Dedifferentiated amniotic fluid mesenchymal stem cell (primary cell): Measurements from ENCODE around the gene HPDL.
"Not testable (repeated sequence)": the region's sequence is repeated elsewhere in the genome, so short reads cannot be mapped to it uniquely, and the experiment has no call there.

Experiments used
- DNase-seq: peaks from one replicate; pipeline ENCODE4 v3.0.0-alpha.2; 2016; ENCODE audit errors: extremely low spot score

HPDL gene

GRCh38 chr1:45326627-45327623, at the start of gene HPDL:
TSS of gene HPDL (plus strand) at chr1:45326895. CDS start at chr1:45327149, 254 bp downstream.
- no peak for DNase-seq

GRCh38 chr1:45282351-45282750, 44.3 kb upstream of the HPDL start:
- no peak for DNase-seq

GRCh38 chr1:45284858-45285257, 41.8 kb upstream of the HPDL start:
- DNase-seq: not testable (repeated sequence)

- not testable (repeated sequence) for DNase-seq
Measured at GRCh38 chr1:45286521-45286920, 40.2 kb upstream of the HPDL start.

GRCh38 chr1:45291002-45291401, 35.7 kb upstream of the HPDL start:
- not testable (repeated sequence) for DNase-seq

- no peak for DNase-seq
Measured at GRCh38 chr1:45291716-45292115, 35.0 kb upstream of the HPDL start.

GRCh38 chr1:45297666-45298356, 28.9 kb upstream of the HPDL start:
- no peak for DNase-seq

- no peak for DNase-seq
Measured at GRCh38 chr1:45299296-45299695, 27.4 kb upstream of the HPDL start.

GRCh38 chr1:45299981-45300668, 26.6 kb upstream of the HPDL start:
- peak; percentile 57 for DNase-seq

GRCh38 chr1:45300669-45300997, 26.1 kb upstream of the HPDL start:
- DNase-seq: no peak

GRCh38 chr1:45302505-45303150, 24.1 kb upstream of the HPDL start:
- no peak for DNase-seq

- DNase-seq: peak; percentile 98
Measured at GRCh38 chr1:45303520-45304310, 23.0 kb upstream of the HPDL start.

GRCh38 chr1:45304311-45305081, 22.2 kb upstream of the HPDL start:
- DNase-seq: no peak

GRCh38 chr1:45305231-45305630, 21.5 kb upstream of the HPDL start:
- DNase-seq: no peak

- DNase-seq: no peak
Measured at GRCh38 chr1:45306319-45306718, 20.4 kb upstream of the HPDL start.

- no peak for DNase-seq
Measured at GRCh38 chr1:45306905-45307304, 19.8 kb upstream of the HPDL start.

- DNase-seq: no peak
Measured at GRCh38 chr1:45314266-45314665, 12.4 kb upstream of the HPDL start.

- DNase-seq: no peak
Measured at GRCh38 chr1:45317166-45317565, 9.5 kb upstream of the HPDL start.

- no peak for DNase-seq
Measured at GRCh38 chr1:45319761-45320160, 6.9 kb upstream of the HPDL start.

- no peak for DNase-seq
Measured at GRCh38 chr1:45321444-45321843, 5.3 kb upstream of the HPDL start.
